Measurements from ENCODE around the gene ACP4. TPM values are rescaled to one million over a fixed set of nuclear protein-coding genes. Genes with fewer than 3 reads are reported as not detected.
"Not testable (repeated sequence)": the region's sequence is repeated elsewhere in the genome, so short reads cannot be mapped to it uniquely, and the experiment has no call there.

The ACP4 gene
- polyA plus RNA-seq, 3 donors: not detected

DNA sequence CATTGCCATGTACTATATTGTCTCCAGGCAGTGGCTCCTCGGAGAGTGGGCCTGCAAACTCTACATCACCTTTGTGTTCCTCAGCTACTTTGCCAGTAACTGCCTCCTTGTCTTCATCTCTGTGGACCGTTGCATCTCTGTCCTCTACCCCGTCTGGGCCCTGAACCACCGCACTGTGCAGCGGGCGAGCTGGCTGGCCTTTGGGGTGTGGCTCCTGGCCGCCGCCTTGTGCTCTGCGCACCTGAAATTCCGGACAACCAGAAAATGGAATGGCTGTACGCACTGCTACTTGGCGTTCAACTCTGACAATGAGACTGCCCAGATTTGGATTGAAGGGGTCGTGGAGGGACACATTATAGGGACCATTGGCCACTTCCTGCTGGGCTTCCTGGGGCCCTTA, 19.3 kb upstream of the ACP4 start:
- H2AFZ ChIP-seq (ENCODE audit: insufficient read depth, low read depth, low read length, poor library complexity, severe bottlenecking): no peak overlapping the region
- WGBS (ENCODE audit: insufficient coverage): 89% methylated on average over 13 of the region's 13 CpGs
- H3K4me1 ChIP-seq (ENCODE audit: control insufficient read depth in 1 of 2, insufficient read depth in 2 of 2, low read length in 2 of 2): no peaks in the 10 kb centered on the region
- no peaks in the 10 kb centered on the region for H4K20me1 ChIP-seq (ENCODE audit: insufficient read depth, low read length)
- H3K27me3 Mint-ChIP-seq (ENCODE audit: low read depth in 3 of 3): peaks cover 6 to 19% (median 10%) of the 10 kb centered on the region in 3 donors
- H3K36me3 ChIP-seq (replicated peaks in 1 of 2; ENCODE audit: control insufficient read depth in 1 of 2, insufficient read depth in 2 of 2, low read length in 2 of 2): no peaks in the 10 kb centered on the region
- H3K4me3 ChIP-seq (replicated peaks in 1 of 3; ENCODE audit: low read depth in 2 of 3, low read length in 3 of 3): no peak overlapping the region
- TF ChIP-seq, protein P1, sequence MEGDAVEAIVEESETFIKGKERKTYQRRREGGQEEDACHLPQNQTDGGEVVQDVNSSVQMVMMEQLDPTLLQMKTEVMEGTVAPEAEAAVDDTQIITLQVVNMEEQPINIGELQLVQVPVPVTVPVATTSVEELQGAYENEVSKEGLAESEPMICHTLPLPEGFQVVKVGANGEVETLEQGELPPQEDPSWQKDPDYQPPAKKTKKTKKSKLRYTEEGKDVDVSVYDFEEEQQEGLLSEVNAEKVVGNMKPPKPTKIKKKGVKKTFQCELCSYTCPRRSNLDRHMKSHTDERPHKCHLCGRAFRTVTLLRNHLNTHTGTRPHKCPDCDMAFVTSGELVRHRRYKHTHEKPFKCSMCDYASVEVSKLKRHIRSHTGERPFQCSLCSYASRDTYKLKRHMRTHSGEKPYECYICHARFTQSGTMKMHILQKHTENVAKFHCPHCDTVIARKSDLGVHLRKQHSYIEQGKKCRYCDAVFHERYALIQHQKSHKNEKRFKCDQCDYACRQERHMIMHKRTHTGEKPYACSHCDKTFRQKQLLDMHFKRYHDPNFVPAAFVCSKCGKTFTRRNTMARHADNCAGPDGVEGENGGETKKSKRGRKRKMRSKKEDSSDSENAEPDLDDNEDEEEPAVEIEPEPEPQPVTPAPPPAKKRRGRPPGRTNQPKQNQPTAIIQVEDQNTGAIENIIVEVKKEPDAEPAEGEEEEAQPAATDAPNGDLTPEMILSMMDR (IDR thresholded peaks at IDR 0.05): no peak
- H3K27ac ChIP-seq (ENCODE audit: low read depth in 1 of 2, low read length in 2 of 2): no peak overlapping the region
- H3K27me3 ChIP-seq (ENCODE audit: control insufficient read depth in 2 of 2, insufficient read depth in 2 of 2, low read length in 2 of 2): no peaks in the 10 kb centered on the region
- no peaks in the 10 kb centered on the region for H3K36me3 Mint-ChIP-seq
- no peak overlapping the region for H3K27ac Mint-ChIP-seq
- H3K79me2 ChIP-seq (ENCODE audit: insufficient read depth, low read length): no peaks in the 10 kb centered on the region
- no peaks in the 10 kb centered on the region for H3K9me3 ChIP-seq (replicated peaks in 1 of 2; ENCODE audit: control insufficient read depth in 1 of 2, insufficient read depth in 1 of 2, low read length in 2 of 2)
- H3K4me1 Mint-ChIP-seq: no peaks in the 10 kb centered on the region
- intact Hi-C loops (cut with micrococcal nuclease): no loop called here
- no peak overlapping the region for H3K9ac ChIP-seq (ENCODE audit: insufficient read depth, low read length, poor library complexity, severe bottlenecking)
- H3K4me2 ChIP-seq (replicated peaks; ENCODE audit: extremely low read depth, low read length, poor library complexity, severe bottlenecking): no peak overlapping the region
- H3K4me3 Mint-ChIP-seq: no peak overlapping the region
- DNase-seq: no peak
- H3K9me3 Mint-ChIP-seq: peaks cover 0 to 7% (median 5%) of the 10 kb centered on the region in 7 donors

GRCh38 chr19:50772476-50772875, 17.7 kb upstream of the ACP4 start:
- Histone ChIP-seq H3K4me3 (replicated peaks in 1 of 3; ENCODE audit: low read depth in 2 of 3, low read length in 3 of 3) (no peak overlapping the region), H2AFZ (ENCODE audit: insufficient read depth, low read depth, low read length, poor library complexity, severe bottlenecking) (no peak overlapping the region), H4K20me1 (ENCODE audit: insufficient read depth, low read length) (no peaks in the 10 kb centered on the region), H3K4me2 (replicated peaks; ENCODE audit: extremely low read depth, low read length, poor library complexity, severe bottlenecking) (no peak overlapping the region), H3K4me1 (ENCODE audit: control insufficient read depth in 1 of 2, insufficient read depth in 2 of 2, low read length in 2 of 2) (no peaks in the 10 kb centered on the region), H3K79me2 (ENCODE audit: insufficient read depth, low read length) (no peaks in the 10 kb centered on the region), H3K9ac (ENCODE audit: insufficient read depth, low read length, poor library complexity, severe bottlenecking) (no peak overlapping the region), H3K27ac (ENCODE audit: low read depth in 1 of 2, low read length in 2 of 2) (no peak overlapping the region), H3K36me3 (replicated peaks in 1 of 2; ENCODE audit: control insufficient read depth in 1 of 2, insufficient read depth in 2 of 2, low read length in 2 of 2) (no peaks in the 10 kb centered on the region), H3K9me3 (replicated peaks in 1 of 2; ENCODE audit: control insufficient read depth in 1 of 2, insufficient read depth in 1 of 2, low read length in 2 of 2) (peaks cover under 1 to 6% of the 10 kb centered on the region in 2 donors), H3K27me3 (ENCODE audit: control insufficient read depth in 2 of 2, insufficient read depth in 2 of 2, low read length in 2 of 2) (peaks cover under 1 to 10% of the 10 kb centered on the region in 2 donors)
- Mint-ChIP-seq H3K4me1 (peaks cover under 1% of the 10 kb centered on the region), H3K27ac (no peak overlapping the region), H3K27me3 (ENCODE audit: low read depth in 3 of 3) (peaks cover 16 to 27% (median 23%) of the 10 kb centered on the region in 3 donors), H3K9me3 (peaks cover 3 to 18% (median 11%) of the 10 kb centered on the region in 7 donors), H3K36me3 (no peaks in the 10 kb centered on the region), H3K4me3 (no peak overlapping the region)
- peak in 2 of 3 donors; percentile 8 to 22 for DNase-seq
- intact Hi-C loops (cut with micrococcal nuclease): no loop called here
- TF ChIP-seq, protein P1 (IDR thresholded peaks at IDR 0.05): no peak
- no CpG with 5 or more reads among the region's 2 CpGs for WGBS (ENCODE audit: insufficient coverage)

- H3K36me3 Mint-ChIP-seq; H3K27ac Mint-ChIP-seq; H4K20me1 ChIP-seq (ENCODE audit: insufficient read depth, low read length); H2AFZ ChIP-seq (ENCODE audit: insufficient read depth, low read depth, low read length, poor library complexity, severe bottlenecking); H3K9ac ChIP-seq (ENCODE audit: insufficient read depth, low read length, poor library complexity, severe bottlenecking); H3K4me3 ChIP-seq (replicated peaks in 1 of 3; ENCODE audit: low read depth in 2 of 3, low read length in 3 of 3); H3K4me3 Mint-ChIP-seq; DNase-seq; H3K9me3 ChIP-seq (replicated peaks in 1 of 2; ENCODE audit: control insufficient read depth in 1 of 2, insufficient read depth in 1 of 2, low read length in 2 of 2); intact Hi-C loops (cut with micrococcal nuclease); H3K4me1 Mint-ChIP-seq; H3K36me3 ChIP-seq (replicated peaks in 1 of 2; ENCODE audit: control insufficient read depth in 1 of 2, insufficient read depth in 2 of 2, low read length in 2 of 2); H3K27ac ChIP-seq (ENCODE audit: low read depth in 1 of 2, low read length in 2 of 2); H3K4me2 ChIP-seq (replicated peaks; ENCODE audit: extremely low read depth, low read length, poor library complexity, severe bottlenecking); H3K79me2 ChIP-seq (ENCODE audit: insufficient read depth, low read length); H3K4me1 ChIP-seq (ENCODE audit: control insufficient read depth in 1 of 2, insufficient read depth in 2 of 2, low read length in 2 of 2): not testable (repeated sequence)
- WGBS (ENCODE audit: insufficient coverage): 100% methylated on average over 2 of the region's 3 CpGs
- H3K27me3 ChIP-seq (ENCODE audit: control insufficient read depth in 2 of 2, insufficient read depth in 2 of 2, low read length in 2 of 2): peaks cover 4 to 14% of the 10 kb centered on the region in 2 donors
- Mint-ChIP-seq H3K27me3 (ENCODE audit: low read depth in 3 of 3) (peaks cover 20 to 32% (median 27%) of the 10 kb centered on the region in 3 donors), H3K9me3 (peaks cover 3 to 18% (median 11%) of the 10 kb centered on the region in 7 donors)
Measured at GRCh38 chr19:50772912-50773311, 17.3 kb upstream of the ACP4 start.

Data from CD14-positive monocyte (primary cell).